Activated CD8-positive, alpha-beta memory T cell treated with anti-CD3 and anti-CD28 coated beads for 24 hours (primary cell): ENCODE data around the gene WNT10A.

Experiments
- DNase-seq: peaks from one replicate; pipeline ENCODE4 v3.0.0-alpha.2; 2020

Gene WNT10A

GRCh38 chr2:218858138-218858445 is 22.6 kb upstream of the WNT10A start:
- DNase-seq = no peak

DNA sequence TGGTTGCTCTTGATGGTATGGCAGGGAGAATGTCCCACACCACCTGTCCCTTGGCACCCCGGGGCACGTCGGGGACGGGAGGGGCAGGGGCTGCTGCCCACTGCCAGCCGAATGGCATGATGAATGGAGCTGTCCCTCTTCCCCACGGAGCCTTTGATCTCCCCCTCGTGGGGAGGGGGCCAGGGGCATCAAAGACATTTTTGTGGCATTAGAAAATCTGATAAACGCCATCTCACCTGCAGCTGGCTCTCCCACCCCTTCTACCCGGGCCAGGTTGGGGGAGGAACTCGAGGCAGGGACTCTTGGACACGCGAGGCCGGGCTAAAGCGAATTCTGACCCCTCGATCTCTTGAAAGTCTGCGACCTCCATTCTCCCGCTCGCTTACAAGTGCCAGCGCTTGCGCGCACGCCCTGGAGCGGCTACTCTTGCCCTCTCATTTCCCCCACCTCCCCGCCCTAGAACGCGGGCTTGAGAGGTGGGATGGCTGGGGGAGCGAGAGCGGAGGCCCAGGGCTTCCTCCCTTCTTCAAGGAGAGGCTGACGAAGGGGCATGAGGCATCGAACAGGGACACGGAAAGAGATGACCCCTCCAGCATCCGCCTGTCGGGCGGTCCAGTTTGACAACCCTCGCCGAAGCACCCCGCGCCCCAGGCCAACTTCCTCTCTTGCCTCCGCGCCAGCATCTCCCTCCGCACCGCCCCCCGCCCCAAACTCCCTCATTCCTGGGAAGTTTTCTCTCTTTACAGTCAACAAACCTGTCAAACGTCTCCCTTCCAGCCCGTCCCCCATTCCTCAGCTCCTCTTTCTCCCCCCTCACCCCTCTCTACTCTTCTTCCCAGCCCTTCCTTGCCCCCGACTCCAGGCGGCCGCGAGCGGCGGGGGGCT is 21.7 kb upstream of the WNT10A start:
- peak; percentile 62 for DNase-seq

GRCh38 chr2:218859556-218859987 is 21.1 kb upstream of the WNT10A start, which contains the start of gene WNT6:
Gene WNT6, plus strand, starts transcription at chr2:218859805. Its CDS starts 233 bp downstream, at chr2:218860038.
- DNase-seq = peak; percentile 61

DNA sequence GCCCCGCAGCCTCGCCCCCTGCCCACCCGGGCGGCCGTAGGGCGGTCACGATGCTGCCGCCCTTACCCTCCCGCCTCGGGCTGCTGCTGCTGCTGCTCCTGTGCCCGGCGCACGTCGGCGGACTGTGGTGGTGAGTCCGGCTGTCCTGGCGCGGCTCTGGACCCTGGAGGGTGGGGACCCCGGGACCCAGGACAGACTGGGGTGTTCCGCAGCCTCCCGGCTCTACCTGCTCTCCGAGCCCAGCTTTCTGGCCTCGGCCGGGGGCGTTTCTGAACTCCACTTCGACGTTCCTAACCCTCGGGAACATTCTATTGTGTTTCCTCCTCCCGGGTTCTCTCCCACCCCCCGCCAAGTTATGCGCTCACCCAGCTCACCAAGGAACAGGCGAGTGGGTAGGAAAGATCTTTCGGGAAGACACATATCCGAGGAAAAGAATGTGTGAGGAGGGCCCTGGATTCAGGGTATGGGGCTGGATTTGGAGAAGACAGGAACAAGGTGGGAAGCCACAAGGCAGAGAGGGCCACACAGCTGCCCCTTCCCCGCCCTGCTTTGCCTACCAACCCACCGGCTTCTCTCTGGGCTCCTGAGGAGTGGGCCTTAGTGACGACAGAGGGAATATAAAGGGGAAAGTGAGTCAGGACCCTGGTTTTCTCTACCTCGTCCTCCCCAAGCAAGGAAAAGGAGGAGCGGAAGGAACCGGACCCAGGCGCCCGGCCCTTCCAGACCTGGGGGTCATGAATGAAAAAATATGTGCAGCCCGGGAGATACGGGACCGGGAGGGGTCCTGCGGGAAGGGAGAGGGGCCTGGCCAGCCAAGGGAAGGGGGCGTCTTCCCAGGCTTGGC is 20.4 kb upstream of the WNT10A start:
- DNase-seq = peak; percentile 57

DNA sequence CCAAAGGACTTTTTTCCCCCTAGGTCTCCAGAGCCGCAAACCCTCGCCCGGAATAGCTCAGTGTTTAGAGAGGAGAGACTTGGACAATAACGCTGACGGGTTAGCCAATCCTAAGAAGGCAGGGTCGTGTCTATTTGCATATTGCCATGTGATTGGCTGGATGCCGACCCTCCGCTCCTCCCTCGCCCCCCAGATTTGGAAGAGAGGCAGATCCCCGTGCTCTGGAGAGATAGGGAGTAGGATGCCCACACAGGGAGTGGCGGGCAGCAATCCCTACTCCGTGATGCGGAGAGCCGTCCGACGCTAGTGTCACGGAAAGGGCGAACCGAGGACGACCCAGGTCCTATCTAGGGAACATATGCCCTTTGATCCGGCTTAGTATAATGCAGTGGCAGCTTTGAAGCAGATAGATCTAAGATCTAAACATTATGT is 19.7 kb upstream of the WNT10A start:
- DNase-seq = peak; percentile 62

GRCh38 chr2:218861645-218862318 is 18.9 kb upstream of the WNT10A start:
- peak; percentile 51 for DNase-seq

- DNase-seq = no peak
Measured at GRCh38 chr2:218863021-218863520, 17.6 kb upstream of the WNT10A start.

DNA sequence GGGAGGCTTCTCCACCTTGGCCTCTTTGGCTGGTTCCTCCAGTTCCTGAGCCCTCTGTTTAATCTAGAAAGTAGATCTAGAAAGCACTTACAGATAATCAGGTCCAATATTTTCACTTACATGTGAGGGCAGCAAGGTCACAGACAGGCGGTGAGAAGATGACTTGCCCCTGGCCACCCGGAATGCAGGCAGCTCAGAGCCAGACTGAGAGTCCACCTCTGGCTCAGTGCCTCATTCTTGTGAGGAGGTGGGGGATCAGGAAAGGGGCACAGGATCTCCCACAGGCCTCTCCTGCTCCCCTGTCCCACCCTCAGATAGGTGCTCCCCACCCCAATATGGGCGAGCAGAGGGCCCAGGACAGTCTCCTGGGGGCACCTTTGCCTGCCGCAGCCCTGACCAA is 15.3 kb upstream of the WNT10A start:
- DNase-seq = no peak

DNA sequence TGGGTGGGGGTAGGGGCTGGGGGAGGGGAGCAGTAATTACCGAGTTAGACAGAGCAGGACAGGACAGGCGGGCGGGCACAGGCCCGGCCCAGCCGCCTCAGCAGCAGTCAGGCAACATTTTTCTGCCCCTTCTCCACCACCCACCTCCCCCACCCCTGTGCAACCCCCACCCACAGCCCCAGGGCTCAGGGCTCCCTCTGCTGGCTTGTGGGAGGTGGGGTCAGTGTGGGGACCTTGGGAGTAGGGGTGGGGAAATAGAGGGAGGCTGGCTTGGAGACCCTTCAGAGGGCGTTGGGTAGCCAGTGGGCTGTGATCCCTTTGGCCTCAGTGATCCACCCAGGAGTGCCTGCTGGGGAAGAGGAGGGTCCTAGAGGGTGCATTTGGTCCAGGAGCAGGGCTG is 14.7 kb upstream of the WNT10A start:
- DNase-seq = no peak

DNA sequence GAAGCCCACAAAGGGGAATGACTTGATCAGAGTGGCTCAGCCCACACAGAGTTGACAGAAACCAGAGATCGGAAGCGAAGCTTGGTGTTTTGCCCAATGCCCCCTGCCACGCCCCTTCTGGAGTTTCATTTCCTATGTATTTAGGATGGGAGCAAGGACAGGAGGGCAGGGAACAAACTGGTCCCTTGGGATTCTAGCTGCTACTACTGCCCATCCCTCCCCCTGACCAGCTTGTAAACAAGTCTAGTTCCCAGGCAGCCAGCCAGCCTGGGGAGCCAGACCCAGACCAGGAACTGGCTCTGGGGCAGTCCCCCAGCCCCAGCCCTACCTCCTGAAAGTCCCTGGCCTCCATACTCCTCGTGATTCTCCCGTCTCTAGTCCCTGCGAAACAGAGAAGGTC is 12.8 kb upstream of the WNT10A start:
- DNase-seq = no peak

GRCh38 chr2:218869064-218869463 is 11.6 kb upstream of the WNT10A start:
- DNase-seq = no peak

DNA sequence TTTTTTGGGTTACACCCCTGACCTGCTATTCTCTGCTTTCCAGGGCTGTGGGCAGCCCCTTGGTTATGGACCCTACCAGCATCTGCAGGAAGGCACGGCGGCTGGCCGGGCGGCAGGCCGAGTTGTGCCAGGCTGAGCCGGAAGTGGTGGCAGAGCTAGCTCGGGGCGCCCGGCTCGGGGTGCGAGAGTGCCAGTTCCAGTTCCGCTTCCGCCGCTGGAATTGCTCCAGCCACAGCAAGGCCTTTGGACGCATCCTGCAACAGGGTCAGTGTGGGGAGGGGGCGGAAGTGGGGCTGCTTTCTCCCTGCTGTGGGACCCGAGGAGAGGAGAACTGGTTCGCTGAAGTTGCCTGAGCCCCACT is 9.7 kb upstream of the WNT10A start:
- DNase-seq = no peak

GRCh38 chr2:218871345-218872302 is 9.0 kb upstream of the WNT10A start:
- DNase-seq = no peak

DNA sequence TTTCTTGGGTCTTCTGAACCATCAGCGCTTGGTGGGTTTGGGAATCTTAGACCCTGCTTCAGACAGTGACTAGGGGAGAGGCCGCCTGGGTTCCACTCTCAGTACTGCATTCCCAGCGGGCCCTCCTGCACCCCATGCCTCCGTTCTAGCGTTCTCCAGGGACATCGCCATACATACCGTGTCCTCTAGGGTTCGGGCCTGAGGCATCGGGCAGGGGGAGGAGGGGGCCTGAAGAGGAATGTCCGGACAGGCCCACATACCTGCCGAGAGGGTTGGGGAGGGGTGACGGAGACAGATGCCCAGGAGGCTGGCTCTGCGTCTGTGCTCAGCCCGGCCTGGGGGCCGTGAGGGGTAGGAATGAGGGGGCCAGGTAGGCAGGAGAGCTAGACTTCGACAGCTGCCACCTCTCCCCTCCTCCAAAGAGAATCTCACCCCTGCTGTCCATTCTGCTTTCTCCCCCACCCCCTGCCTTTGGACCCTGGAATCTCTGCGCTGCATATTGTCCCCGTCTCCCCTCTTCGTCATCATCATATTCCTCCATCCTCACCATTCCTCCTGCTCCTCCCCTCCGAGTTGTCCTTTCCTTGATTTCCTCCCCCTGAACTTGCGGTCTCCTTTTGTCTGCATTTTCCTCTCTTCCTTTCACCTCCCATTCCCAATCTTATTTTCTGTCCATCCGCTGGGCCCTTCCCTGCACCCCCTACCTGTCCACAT is 7.8 kb upstream of the WNT10A start:
- no peak for DNase-seq

GRCh38 chr2:218873359-218874194 is 7.1 kb upstream of the WNT10A start:
- DNase-seq = no peak

- no peak for DNase-seq
Measured at GRCh38 chr2:218875692-218876246, 4.9 kb upstream of the WNT10A start.

DNA sequence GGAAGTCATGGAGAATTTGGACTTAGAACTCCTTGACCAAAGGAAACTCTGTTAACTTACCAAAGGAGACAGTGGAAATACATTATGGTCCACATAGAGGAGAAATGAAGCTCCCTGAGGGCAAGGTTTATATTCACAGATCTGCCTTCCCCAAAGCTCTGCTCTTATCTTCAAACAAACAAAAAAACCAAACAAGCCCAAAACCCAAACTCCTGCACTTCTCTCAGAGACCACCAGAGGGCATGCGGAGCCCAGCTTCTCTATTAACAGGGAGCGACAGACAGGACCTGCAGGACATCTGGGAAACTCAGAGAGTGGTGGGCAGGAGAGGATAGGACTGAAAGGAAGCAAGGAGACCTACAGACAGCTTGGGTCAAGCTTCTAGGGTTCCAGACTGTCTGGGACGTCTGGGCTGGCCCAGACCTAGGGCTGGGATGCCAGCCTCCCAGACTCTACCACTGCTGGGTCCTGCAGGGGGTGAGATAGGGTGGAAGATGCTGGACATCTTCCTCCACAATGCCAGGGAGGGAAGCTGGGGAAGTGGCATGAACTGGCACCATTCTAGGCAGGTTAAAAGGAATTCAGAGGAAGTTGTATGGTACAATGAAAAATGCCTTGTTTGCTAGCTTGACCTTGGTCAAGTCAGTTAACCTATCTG is 4.0 kb upstream of the WNT10A start:
- DNase-seq = peak; percentile 91

DNA sequence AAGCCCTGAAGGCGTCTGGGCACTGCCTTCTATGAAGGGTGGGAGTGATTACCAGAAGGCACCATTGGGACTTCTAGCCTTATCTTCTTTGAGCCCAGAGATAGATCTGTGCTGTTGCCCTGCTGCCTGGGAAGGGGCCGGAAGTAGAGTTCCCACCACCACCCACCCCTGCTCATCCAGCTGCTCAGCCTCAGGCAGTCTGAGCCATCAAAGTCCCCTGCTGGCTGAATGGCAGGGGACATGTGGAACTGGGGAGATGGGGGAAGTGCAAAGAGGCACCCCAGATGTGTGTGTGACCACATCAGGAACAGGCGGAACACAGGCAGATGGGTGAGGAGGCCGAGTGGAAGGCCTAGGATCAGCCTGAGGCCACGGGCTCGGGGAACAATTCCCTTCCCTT is 3.3 kb upstream of the WNT10A start:
- DNase-seq = no peak

DNA sequence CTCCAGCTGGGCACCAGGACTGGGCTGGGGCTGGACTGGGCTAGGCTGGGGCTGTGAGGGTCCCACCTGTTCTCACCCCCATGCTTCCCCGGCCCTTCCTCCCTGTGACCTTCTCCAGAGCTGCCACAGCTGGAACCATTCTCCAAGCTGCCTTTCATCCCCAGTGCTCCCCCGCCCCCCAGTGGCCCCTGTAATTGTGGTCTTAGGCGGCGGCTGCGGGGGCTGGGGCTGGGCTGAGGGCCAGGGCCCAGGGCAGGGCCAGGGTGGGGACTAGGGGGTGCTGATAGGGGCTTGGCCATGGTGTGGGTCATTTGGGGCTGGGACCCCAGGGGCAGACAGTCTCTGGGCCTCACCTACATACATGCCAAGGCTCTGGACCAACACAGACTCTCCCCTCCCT is 2.8 kb upstream of the WNT10A start:
- no peak for DNase-seq

- no peak for DNase-seq
Measured at GRCh38 chr2:218878486-218878885, 2.2 kb upstream of the WNT10A start.
